ENCODE data around the gene JAKMIP2. TPM values are rescaled to one million over a fixed set of nuclear protein-coding genes. Genes with fewer than 3 reads are reported as not detected.

JAKMIP2 gene
- total and polyA plus RNA-seq, 10 of the 15 experiments (the other 5 are each of a cell fraction or from before 2014, with no cell fraction given), result 0.51 to 1.8 (median 0.89) TPM

DNA sequence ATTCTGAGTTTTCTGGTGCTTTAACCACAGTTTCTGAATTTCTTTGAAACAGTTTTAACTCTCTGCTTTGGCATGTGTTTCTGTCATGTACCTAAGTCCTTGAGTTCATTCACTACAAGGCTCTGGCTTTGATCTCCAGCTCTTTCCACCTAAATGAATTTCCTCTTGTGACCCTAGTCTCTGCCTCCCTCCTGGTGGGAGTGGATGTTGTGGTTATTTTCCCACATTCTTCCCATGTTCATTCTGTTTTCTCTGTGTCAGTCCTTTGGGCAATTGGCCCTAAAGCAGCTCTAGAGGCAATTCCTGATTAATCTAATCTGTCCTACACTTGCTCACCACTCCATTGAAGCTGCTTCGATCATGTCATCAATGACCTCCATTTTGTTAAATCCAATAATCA is 244.3 kb downstream of the JAKMIP2 start:
- FAIRE-seq (no peak), ATAC-seq (no peak), DNase-seq (ENCODE audit: low read depth, low spot score) (no peak)
- WGBS (ENCODE audit: insufficient coverage, insufficient replicate concordance, low lambda C conversion rate, missing lambda C conversion rate), result 83% methylated on average over 1 of the region's 1 CpG
- Histone ChIP-seq H3K79me2 (ENCODE audit: control insufficient read depth, insufficient read depth, low read length) (no peaks in the 10 kb centered on the region), H2AFZ (ENCODE audit: control insufficient read depth, low read depth, low read length) (no peak overlapping the region), H3K27me3 (replicated peaks in 1 of 2; ENCODE audit: control insufficient read depth in 2 of 2, insufficient read depth in 2 of 2, low read length in 1 of 2) (no peaks in the 10 kb centered on the region), H4K20me1 (ENCODE audit: control insufficient read depth, insufficient read depth) (no peaks in the 10 kb centered on the region), H3K4me3 (no peak overlapping the region), H3K9me3 (replicated peaks; ENCODE audit: control insufficient read depth, insufficient read depth, low read length) (no peaks in the 10 kb centered on the region), H3K27ac (ENCODE audit: control insufficient read depth, insufficient read depth) (no peak overlapping the region), H3K9ac (ENCODE audit: control insufficient read depth, insufficient read depth, low read length) (no peak overlapping the region), H3K36me3 (ENCODE audit: control insufficient read depth in 2 of 2, insufficient read depth in 2 of 2, low read length in 1 of 2) (no peaks in the 10 kb centered on the region), H3K4me2 (ENCODE audit: control insufficient read depth, insufficient read depth) (no peak overlapping the region), H3K4me1 (ENCODE audit: control insufficient read depth, insufficient read depth, low read length) (no peaks in the 10 kb centered on the region)
- RAD21 ChIA-PET (ENCODE audit: unreplicated experiment), result no interaction called here
- SMC1A ChIA-PET (ENCODE audit: uncharacterized antibody, unreplicated experiment), result interaction anchor here (0.7 to 1.8 kb wide), 3 partner anchors 7 to 14 kb away, joined by 3 to 4 read pairs (median 4); no protein-coding TSS in a partner anchor
- POLR2A ChIA-PET, result no interaction called here
- CTCF ChIA-PET, result no interaction called here
- intact Hi-C loops (cut with micrococcal nuclease; ENCODE audit: unreplicated experiment) (no loop called here), in situ Hi-C loops (cut with MboI) (no loop called here)
- no TSS peak for BruUV-seq (replicated peaks)
- TF ChIP-seq TCF3 (IDR thresholded peaks at IDR 0.05; ENCODE audit: borderline replicate concordance, insufficient read depth, low read depth, low read length) (no peak), ZNF274 (IDR thresholded peaks at IDR 0.05; ENCODE audit: insufficient read depth, insufficient read length) (no peak)

Other genes starting within 250 kb of the JAKMIP2 start
- gene SPINK1, start 48.9 kb upstream of the JAKMIP2 start, total RNA-seq (2014; rRNA removed), result not detected in 2 replicates
- gene SPINK1, start 48.9 kb upstream of the JAKMIP2 start, total RNA-seq (2014; rRNA removed; fragmentation: Illumina TruSeq; extraction: Trizol), result not detected in 2 replicates
- 2.8 and 3.6 TPM in 2 replicates for gene SPINK1, start 48.9 kb upstream of the JAKMIP2 start, total RNA-seq (2021)
- not detected in 2 replicates for gene SPINK1, start 48.9 kb upstream of the JAKMIP2 start, polyA plus RNA-seq (2011; rRNA removed)
- 1.2 TPM in 1 of 2 replicates, not detected in the other for gene SPINK1, start 48.9 kb upstream of the JAKMIP2 start, polyA plus RNA-seq (2014; fragmentation: Illumina TruSeq; extraction: Trizol)
- not detected for gene SPINK1, start 48.9 kb upstream of the JAKMIP2 start, polyA plus RNA-seq (2014; fragmentation: Nextera tagmentation; extraction: Ambion mirVana)
- gene SPINK1, start 48.9 kb upstream of the JAKMIP2 start, polyA plus RNA-seq (2014; rRNA removed), result not detected in 2 replicates
- not detected for gene SPINK1, start 48.9 kb upstream of the JAKMIP2 start, polyA plus RNA-seq (2016; fragmentation: Nextera tagmentation; extraction: Ambion mirVana)
- not detected in 2 replicates for gene SCGB3A2, start 96.0 kb upstream of the JAKMIP2 start, total RNA-seq (2014; rRNA removed)
- gene SCGB3A2, start 96.0 kb upstream of the JAKMIP2 start, total RNA-seq (2014; rRNA removed; fragmentation: Illumina TruSeq; extraction: Trizol), result not detected in 2 replicates
- not detected in 2 replicates for gene SCGB3A2, start 96.0 kb upstream of the JAKMIP2 start, total RNA-seq (2021)
- gene SCGB3A2, start 96.0 kb upstream of the JAKMIP2 start, polyA plus RNA-seq (2011; rRNA removed), result not detected in 2 replicates
- not detected in 2 replicates for gene SCGB3A2, start 96.0 kb upstream of the JAKMIP2 start, polyA plus RNA-seq (2014; fragmentation: Illumina TruSeq; extraction: Trizol)
- gene SCGB3A2, start 96.0 kb upstream of the JAKMIP2 start, polyA plus RNA-seq (2014; fragmentation: Nextera tagmentation; extraction: Ambion mirVana), result not detected
- gene SCGB3A2, start 96.0 kb upstream of the JAKMIP2 start, polyA plus RNA-seq (2014; rRNA removed), result not detected in 2 replicates
- gene SCGB3A2, start 96.0 kb upstream of the JAKMIP2 start, polyA plus RNA-seq (2016; fragmentation: Nextera tagmentation; extraction: Ambion mirVana), result under 1 TPM in 1 of 2 experiments, not detected in 1; 0.24 TPM
- not detected in 2 replicates for gene C5orf46, start 123.8 kb upstream of the JAKMIP2 start, total RNA-seq (2014; rRNA removed)
- not detected in 2 replicates for gene C5orf46, start 123.8 kb upstream of the JAKMIP2 start, total RNA-seq (2014; rRNA removed; fragmentation: Illumina TruSeq; extraction: Trizol)
- gene C5orf46, start 123.8 kb upstream of the JAKMIP2 start, total RNA-seq (2021), result not detected in 2 replicates
- not detected in 2 replicates for gene C5orf46, start 123.8 kb upstream of the JAKMIP2 start, polyA plus RNA-seq (2011; rRNA removed)
- gene C5orf46, start 123.8 kb upstream of the JAKMIP2 start, polyA plus RNA-seq (2014; fragmentation: Illumina TruSeq; extraction: Trizol), result not detected in 2 replicates
- gene C5orf46, start 123.8 kb upstream of the JAKMIP2 start, polyA plus RNA-seq (2014; fragmentation: Nextera tagmentation; extraction: Ambion mirVana), result not detected
- not detected in 2 replicates for gene C5orf46, start 123.8 kb upstream of the JAKMIP2 start, polyA plus RNA-seq (2014; rRNA removed)
- gene C5orf46, start 123.8 kb upstream of the JAKMIP2 start, polyA plus RNA-seq (2016; fragmentation: Nextera tagmentation; extraction: Ambion mirVana), result not detected

All from GM12878 (cell line).